GM21526 (cell line): ENCODE results near the gene DYNC1I1.
"Not testable (repeated sequence)": the region's sequence is repeated elsewhere in the genome, so short reads cannot be mapped to it uniquely, and the experiment has no call there.

Experiments used
- ATAC-seq: cut with Tn5 transposase; IDR thresholded peaks from one replicate; pipeline ENCODE4 v1.9.1; 2021; ENCODE audit warnings: moderate library complexity; ENCODE audit not compliant: unreplicated experiment, low FRiP score

DYNC1I1 gene

GRCh38 chr7:95901006-95901405 lies 128.7 kb downstream of the DYNC1I1 start:
- ATAC-seq = no peak

- no peak for ATAC-seq
These were observed 131.7 kb downstream of the DYNC1I1 start for GRCh38 chr7:95904099-95904498.

- no peak for ATAC-seq
These were observed 132.8 kb downstream of the DYNC1I1 start for GRCh38 chr7:95905167-95905566.

- no peak for ATAC-seq
These were observed 134.5 kb downstream of the DYNC1I1 start for GRCh38 chr7:95906851-95907250.

GRCh38 chr7:95907337-95907736 lies 135.0 kb downstream of the DYNC1I1 start:
- ATAC-seq = no peak

GRCh38 chr7:95908499-95908898 lies 136.1 kb downstream of the DYNC1I1 start:
- no peak for ATAC-seq

GRCh38 chr7:95910341-95910740 lies 138.0 kb downstream of the DYNC1I1 start:
- no peak for ATAC-seq

- ATAC-seq = no peak
These were observed 143.4 kb downstream of the DYNC1I1 start for GRCh38 chr7:95915731-95916130.

- ATAC-seq = peak; percentile 86
These were observed 144.4 kb downstream of the DYNC1I1 start for GRCh38 chr7:95916573-95917297.

- ATAC-seq = no peak
These were observed 145.3 kb downstream of the DYNC1I1 start for GRCh38 chr7:95917634-95918033.

- no peak for ATAC-seq
These were observed 147.2 kb downstream of the DYNC1I1 start for GRCh38 chr7:95919556-95919955.

- ATAC-seq = no peak
These were observed 149.2 kb downstream of the DYNC1I1 start for GRCh38 chr7:95921543-95921942.

GRCh38 chr7:95922191-95922590 lies 149.8 kb downstream of the DYNC1I1 start:
- no peak for ATAC-seq

- no peak for ATAC-seq
These were observed 152.9 kb downstream of the DYNC1I1 start for GRCh38 chr7:95925236-95925635.

GRCh38 chr7:95925971-95926370 lies 153.6 kb downstream of the DYNC1I1 start:
- ATAC-seq = no peak

GRCh38 chr7:95927756-95928155 lies 155.4 kb downstream of the DYNC1I1 start:
- no peak for ATAC-seq

- no peak for ATAC-seq
These were observed 157.4 kb downstream of the DYNC1I1 start for GRCh38 chr7:95929710-95930280.

GRCh38 chr7:95931460-95932232 lies 159.3 kb downstream of the DYNC1I1 start:
- no peak for ATAC-seq

GRCh38 chr7:95933618-95934017 lies 161.3 kb downstream of the DYNC1I1 start:
- ATAC-seq = no peak

- not testable (repeated sequence) for ATAC-seq
These were observed 172.5 kb downstream of the DYNC1I1 start for GRCh38 chr7:95944867-95945266.

GRCh38 chr7:95950698-95951097 lies 178.3 kb downstream of the DYNC1I1 start:
- ATAC-seq = no peak

- ATAC-seq = no peak
These were observed 179.2 kb downstream of the DYNC1I1 start for GRCh38 chr7:95951531-95951930.
